ENCODE results near the gene KDM4C. TPM values are rescaled to one million over a fixed set of nuclear protein-coding genes. Genes with fewer than 3 reads are reported as not detected.
A peak's percentile ranks its signal among the peaks of the same experiment; 100 is the strongest.

Gene KDM4C
- total RNA-seq, 1 donor from 2014 or later = 16.5 TPM

DNA sequence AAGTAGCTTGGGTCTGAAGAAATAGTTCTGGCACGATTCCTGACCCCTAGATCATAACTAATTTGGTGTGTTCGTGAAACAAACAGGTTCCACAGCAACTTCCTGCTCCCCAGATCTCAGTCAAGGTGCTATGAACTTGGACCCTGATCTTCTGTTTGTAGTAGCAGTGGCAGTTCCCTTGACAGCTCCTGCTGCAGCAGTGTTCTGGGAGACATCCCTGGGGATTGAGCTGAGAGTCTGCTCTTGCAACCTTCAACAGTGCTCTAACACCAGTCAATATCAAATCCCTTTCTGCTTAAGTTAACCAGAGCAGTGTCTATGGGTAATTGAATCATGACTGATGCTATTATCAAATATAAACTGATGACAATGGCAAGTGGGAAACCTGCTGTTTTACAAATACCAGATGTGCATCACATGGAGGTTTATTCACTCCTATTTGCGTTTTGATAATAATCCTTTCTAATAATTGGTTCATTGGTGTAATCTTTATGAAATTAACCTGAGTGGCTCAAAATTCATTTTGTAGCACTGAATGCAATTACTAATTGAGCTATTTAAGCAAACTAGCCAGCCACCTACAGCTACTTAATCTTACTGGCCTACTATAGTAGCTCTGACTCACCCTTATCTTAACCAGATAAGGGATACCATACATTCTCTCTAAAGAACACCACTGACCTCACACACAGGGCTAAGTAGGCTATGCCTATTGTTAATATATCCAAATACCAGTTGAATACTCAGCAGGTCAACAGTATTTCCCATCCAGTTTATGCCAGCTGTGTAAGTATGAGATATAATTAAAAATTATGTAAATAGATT is 21.9 kb downstream of the KDM4C start:
- Mint-ChIP-seq H3K9me3 (no peaks in the 10 kb centered on the region), H3K27ac (peak overlapping the region; percentile 40), H3K36me3 (no peaks in the 10 kb centered on the region), H3K4me1 (ENCODE audit: unreplicated experiment) (peaks cover 18% of the 10 kb centered on the region), H3K27me3 (no peaks in the 10 kb centered on the region), H3K4me3 (no peak overlapping the region)
- no peak for DNase-seq (ENCODE audit: extremely low spot score, unreplicated experiment)
- TF ChIP-seq, protein P1, sequence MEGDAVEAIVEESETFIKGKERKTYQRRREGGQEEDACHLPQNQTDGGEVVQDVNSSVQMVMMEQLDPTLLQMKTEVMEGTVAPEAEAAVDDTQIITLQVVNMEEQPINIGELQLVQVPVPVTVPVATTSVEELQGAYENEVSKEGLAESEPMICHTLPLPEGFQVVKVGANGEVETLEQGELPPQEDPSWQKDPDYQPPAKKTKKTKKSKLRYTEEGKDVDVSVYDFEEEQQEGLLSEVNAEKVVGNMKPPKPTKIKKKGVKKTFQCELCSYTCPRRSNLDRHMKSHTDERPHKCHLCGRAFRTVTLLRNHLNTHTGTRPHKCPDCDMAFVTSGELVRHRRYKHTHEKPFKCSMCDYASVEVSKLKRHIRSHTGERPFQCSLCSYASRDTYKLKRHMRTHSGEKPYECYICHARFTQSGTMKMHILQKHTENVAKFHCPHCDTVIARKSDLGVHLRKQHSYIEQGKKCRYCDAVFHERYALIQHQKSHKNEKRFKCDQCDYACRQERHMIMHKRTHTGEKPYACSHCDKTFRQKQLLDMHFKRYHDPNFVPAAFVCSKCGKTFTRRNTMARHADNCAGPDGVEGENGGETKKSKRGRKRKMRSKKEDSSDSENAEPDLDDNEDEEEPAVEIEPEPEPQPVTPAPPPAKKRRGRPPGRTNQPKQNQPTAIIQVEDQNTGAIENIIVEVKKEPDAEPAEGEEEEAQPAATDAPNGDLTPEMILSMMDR (conservative IDR thresholded peaks at IDR 0.05) = no peak

DNA sequence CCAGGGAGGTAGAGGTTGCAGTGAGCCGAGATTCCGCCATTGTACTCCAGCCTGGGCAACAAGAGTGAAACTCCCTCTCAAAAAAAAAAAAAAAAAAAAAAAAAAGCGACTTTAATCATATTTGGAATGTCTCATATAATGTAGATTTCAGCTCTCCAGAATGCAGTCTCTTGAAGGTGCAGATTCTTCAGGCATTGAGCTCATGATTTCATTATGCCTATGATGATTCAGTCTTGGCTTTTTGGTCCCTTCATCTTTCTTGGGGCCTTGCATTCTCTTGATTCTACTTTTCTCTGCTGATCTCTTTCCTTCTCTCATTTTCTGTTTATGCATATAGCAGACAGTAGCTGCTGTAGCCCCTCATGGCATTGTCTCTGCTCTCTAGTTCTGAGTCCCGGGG is 22.9 kb downstream of the KDM4C start:
- TF ChIP-seq, protein P1 (conservative IDR thresholded peaks at IDR 0.05) = no peak
- no peak for DNase-seq (ENCODE audit: extremely low spot score, unreplicated experiment)
- no peak overlapping the region for H3K27ac Mint-ChIP-seq
- H3K9me3 Mint-ChIP-seq = no peaks in the 10 kb centered on the region
- no peaks in the 10 kb centered on the region for H3K27me3 Mint-ChIP-seq
- no peaks in the 10 kb centered on the region for H3K36me3 Mint-ChIP-seq
- H3K4me1 Mint-ChIP-seq (ENCODE audit: unreplicated experiment) = peaks cover 18% of the 10 kb centered on the region
- H3K4me3 Mint-ChIP-seq = no peak overlapping the region

DNA sequence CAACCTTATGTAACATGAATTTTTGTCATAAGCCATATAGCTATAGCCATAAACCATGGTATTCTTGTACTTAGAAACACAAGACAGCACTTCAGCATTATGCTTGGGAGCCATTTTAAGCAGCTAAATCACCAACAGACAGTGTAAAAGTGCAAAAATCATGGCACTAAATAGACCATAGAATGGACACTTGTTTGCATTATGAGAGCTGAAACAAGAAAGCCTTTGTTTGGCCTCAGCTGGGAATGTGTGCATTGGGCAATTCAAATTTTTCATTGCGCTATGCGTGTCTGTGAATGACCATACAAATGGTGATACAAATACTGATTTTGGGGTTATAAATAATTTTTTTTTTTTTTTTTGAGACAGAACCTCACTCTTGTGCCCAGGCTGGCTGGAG is 23.7 kb downstream of the KDM4C start:
- Mint-ChIP-seq H3K4me1 (ENCODE audit: unreplicated experiment) (peaks cover 18% of the 10 kb centered on the region), H3K27ac (no peak overlapping the region), H3K4me3 (no peak overlapping the region), H3K9me3 (no peaks in the 10 kb centered on the region), H3K27me3 (no peaks in the 10 kb centered on the region), H3K36me3 (no peaks in the 10 kb centered on the region)
- TF ChIP-seq, protein P1 (conservative IDR thresholded peaks at IDR 0.05) = no peak
- DNase-seq (ENCODE audit: extremely low spot score, unreplicated experiment) = no peak

DNA sequence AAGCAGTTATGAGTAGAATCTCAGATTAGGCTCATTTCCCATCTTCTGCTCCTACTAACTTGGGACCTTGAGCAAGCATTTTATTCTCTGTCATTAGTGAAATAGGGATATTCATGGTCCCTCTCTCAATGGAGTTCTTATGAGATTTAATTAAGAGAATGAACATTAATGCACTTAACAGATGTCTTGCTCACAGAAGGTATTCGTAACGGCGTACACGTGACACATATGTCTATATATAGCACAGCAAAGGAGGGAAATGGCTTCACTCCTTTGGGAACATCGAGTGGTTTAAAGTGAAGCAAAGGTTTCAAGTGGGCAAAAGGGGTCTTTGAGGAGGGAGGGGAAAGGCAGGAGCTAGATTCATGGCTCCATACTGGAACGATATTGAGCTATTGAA is 24.6 kb downstream of the KDM4C start:
- Mint-ChIP-seq H3K4me1 (ENCODE audit: unreplicated experiment) (peaks cover 19% of the 10 kb centered on the region), H3K9me3 (no peaks in the 10 kb centered on the region), H3K27me3 (no peaks in the 10 kb centered on the region), H3K27ac (no peak overlapping the region), H3K4me3 (no peak overlapping the region), H3K36me3 (no peaks in the 10 kb centered on the region)
- DNase-seq (ENCODE audit: extremely low spot score, unreplicated experiment) = no peak
- TF ChIP-seq, protein P1 (conservative IDR thresholded peaks at IDR 0.05) = no peak

DNA sequence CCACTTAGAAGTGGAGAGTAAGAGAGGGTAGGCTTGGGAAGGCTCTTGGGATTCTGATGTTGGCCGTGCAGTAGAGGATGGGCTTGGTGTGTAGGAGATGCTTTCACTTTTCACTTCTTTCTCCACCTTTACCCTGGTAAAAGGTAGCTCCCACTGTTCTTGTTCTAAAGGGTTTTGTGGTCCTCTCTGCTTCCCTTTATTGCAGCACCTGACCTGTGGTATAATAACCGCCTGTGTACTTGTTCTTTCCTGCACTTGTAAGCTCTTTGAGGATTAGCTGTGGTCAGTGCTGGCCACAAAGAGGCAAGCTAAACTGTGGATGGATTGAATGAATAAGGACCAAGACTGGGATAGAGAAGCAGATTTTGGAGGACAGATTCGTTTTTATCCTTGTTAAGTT is 25.2 kb downstream of the KDM4C start:
- Mint-ChIP-seq H3K4me1 (ENCODE audit: unreplicated experiment) (peaks cover 25% of the 10 kb centered on the region), H3K9me3 (no peaks in the 10 kb centered on the region), H3K36me3 (no peaks in the 10 kb centered on the region), H3K4me3 (no peak overlapping the region), H3K27me3 (no peaks in the 10 kb centered on the region), H3K27ac (no peak overlapping the region)
- TF ChIP-seq, protein P1 (conservative IDR thresholded peaks at IDR 0.05) = no peak
- no peak for DNase-seq (ENCODE audit: extremely low spot score, unreplicated experiment)
